ENCODE measurements around the gene CITED4.

DNA sequence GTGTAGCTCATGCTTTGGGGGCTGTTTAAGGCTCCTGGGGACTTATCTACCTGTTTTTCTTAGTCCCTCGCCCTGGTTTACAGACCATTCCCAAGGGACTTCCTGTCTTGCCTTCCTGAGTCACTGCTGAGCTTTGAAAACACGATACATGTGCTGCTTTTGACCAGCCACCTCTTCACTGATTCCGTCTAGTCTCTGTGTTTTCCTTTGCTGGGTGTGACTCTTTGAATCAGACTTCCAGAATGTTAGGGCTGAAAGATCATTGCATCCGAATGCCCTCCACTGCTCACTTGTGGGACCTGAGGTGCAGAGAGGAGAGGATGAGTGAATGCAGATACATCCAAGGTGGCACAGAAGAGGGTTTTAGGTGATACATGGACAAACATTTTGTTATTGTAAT, 35.4 kb upstream of the CITED4 start:
- TF ChIP-seq, protein P1, sequence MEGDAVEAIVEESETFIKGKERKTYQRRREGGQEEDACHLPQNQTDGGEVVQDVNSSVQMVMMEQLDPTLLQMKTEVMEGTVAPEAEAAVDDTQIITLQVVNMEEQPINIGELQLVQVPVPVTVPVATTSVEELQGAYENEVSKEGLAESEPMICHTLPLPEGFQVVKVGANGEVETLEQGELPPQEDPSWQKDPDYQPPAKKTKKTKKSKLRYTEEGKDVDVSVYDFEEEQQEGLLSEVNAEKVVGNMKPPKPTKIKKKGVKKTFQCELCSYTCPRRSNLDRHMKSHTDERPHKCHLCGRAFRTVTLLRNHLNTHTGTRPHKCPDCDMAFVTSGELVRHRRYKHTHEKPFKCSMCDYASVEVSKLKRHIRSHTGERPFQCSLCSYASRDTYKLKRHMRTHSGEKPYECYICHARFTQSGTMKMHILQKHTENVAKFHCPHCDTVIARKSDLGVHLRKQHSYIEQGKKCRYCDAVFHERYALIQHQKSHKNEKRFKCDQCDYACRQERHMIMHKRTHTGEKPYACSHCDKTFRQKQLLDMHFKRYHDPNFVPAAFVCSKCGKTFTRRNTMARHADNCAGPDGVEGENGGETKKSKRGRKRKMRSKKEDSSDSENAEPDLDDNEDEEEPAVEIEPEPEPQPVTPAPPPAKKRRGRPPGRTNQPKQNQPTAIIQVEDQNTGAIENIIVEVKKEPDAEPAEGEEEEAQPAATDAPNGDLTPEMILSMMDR (conservative IDR thresholded peaks at IDR 0.05; ENCODE audit: low read depth, low read length) = no peak
- TF ChIP-seq EZH2 (IDR thresholded peaks at IDR 0.05; ENCODE audit: low read length, unreplicated experiment) = no peak

All from PC-3 (cell line).